AG09319 (cell line): ENCODE data around the gene TBL3.

Experiments used
- DNase-seq: peaks from one replicate; pipeline ENCODE4 v3.0.0-alpha.2; 2010; ENCODE audit warnings: low read depth; ENCODE audit errors: extremely low read depth
- CTCF ChIP-seq: IDR thresholded peaks from 2 replicates; pipeline ENCODE4 v1.5.1; 2011; ENCODE audit warnings: low read depth, mild to moderate bottlenecking, inconsistent platforms, low read length, moderate library complexity

TBL3 gene

GRCh38 chr16:1979271-1980029 is 7.6 kb downstream of the TBL3 start:
- DNase-seq: no peak
- no peak for TF ChIP-seq CTCF

GRCh38 chr16:1980030-1980769 is 8.3 kb downstream of the TBL3 start:
- no peak for TF ChIP-seq CTCF
- no peak for DNase-seq

- TF ChIP-seq CTCF: no peak
- DNase-seq: no peak
These were observed 8.9 kb downstream of the TBL3 start for GRCh38 chr16:1980770-1981087.

GRCh38 chr16:1981398-1981836 is 9.6 kb downstream of the TBL3 start, which contains the start of gene NOXO1:
Gene NOXO1 (minus strand): TSS chr16:1981469. CDS start chr16:1981179, 290 bp downstream.
- DNase-seq: no peak
- no peak for TF ChIP-seq CTCF

GRCh38 chr16:1982013-1982433 is 10.2 kb downstream of the TBL3 start:
- TF ChIP-seq CTCF: no peak
- no peak for DNase-seq

- DNase-seq: no peak
- TF ChIP-seq CTCF: peak; percentile 27
These were observed 11.2 kb downstream of the TBL3 start for GRCh38 chr16:1982991-1983543.
